Tongue (tissue), 2 donors: ENCODE results near the gene GTF2IRD1. TPM values are rescaled to one million over a fixed set of nuclear protein-coding genes. Genes with fewer than 3 reads are reported as not detected.
"Not testable (repeated sequence)": the region's sequence is repeated elsewhere in the genome, so short reads cannot be mapped to it uniquely, and the experiment has no call there.

ENCODE experiments used
- DNase-seq: peaks from one replicate; pipeline ENCODE4 v3.0.0-alpha.2; 2015
- total RNA-seq: library from RNA; depleted of rRNA; stranded (reverse); fragments of >200 nt; gene quantifications from one replicate; pipeline ENCODE4 v1.2.3, GENCODE V29; 2014

Gene GTF2IRD1
- total RNA-seq, 1 donor from 2014 or later = 32.6 TPM

GRCh38 chr7:74604326-74605020 lies 150.8 kb downstream of the GTF2IRD1 start:
- no peak for DNase-seq

DNA sequence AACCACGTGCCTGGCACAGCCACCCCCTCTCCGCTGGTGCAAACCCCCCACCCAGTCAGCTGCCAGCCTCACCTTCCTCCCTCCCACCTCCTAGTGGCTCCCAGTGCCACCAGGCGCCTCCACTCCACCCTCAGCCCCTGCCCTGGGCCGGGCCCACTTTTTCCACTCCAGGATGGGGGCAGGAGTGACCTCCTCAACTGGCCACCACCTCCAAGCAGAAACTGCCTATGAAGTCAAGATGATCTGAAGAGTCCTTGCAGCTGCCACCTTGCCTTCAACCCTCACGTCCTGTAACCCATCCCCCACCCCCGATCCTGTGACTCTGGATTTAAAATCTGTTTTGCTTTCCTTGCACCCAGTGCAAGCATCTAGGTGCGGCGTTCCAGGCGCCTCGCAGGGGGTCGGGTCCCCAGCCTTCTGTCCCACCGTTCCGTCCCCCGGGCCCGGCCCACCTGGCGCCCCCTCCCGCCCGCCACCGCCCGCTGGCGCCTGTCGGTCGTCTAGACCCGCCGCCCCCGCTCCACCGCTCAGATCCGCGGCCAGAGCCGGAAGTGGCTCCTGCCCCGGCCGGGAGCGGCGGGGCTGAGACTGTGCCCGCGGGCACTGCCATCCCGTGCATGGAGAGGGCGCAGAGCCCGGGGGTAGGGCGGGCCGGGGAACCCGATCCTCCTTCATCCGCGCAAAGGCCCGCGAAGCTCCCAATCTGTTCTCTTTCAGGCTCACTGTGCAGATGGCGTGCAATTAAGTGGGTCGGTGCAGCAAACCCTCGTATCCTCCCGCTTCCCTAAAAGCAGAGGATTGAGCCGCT lies 152.6 kb downstream of the GTF2IRD1 start:
- peak; percentile 58 for DNase-seq

- DNase-seq = no peak
Observed at GRCh38 chr7:74606909-74607510, 153.3 kb downstream of the GTF2IRD1 start.

DNA sequence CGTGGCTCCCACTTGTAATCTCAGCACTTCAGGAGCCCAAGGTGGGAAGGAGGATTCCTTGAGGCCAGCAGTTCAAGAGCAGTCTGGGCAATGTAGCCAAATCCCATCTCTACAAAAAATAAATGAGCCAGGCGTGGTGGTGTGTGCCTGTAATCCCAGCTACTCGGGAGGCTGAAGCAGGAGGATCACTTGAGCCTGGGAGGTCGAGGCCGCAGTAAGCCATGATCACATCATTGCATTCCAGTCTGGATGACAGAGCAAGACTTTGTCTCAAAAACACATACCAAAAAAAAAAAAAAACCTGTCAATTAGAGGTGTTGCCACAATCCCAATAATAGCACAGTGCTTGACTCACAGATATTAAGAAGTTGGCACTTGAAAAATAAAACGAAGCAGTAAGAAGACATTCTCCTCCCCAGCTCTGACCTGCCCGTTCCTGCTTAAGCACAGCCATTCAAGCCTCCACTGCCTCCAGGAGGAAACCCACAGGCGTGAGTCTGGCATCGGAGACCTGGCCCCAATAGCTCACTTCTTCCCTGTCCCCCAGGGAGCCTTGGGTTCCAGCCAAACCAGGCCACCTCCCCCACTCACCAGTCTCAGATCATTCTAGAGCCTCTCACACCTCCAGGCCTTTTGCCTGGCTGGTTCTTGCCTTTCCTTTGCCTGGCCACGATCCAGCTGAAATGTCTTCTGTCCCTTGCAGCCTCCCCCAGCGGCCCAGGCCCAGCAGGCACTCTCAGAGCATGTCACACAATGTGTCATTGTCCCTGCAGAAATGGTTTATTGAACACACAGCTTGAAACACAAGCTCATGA lies 158.5 kb downstream of the GTF2IRD1 start:
- peak; percentile 58 for DNase-seq

DNA sequence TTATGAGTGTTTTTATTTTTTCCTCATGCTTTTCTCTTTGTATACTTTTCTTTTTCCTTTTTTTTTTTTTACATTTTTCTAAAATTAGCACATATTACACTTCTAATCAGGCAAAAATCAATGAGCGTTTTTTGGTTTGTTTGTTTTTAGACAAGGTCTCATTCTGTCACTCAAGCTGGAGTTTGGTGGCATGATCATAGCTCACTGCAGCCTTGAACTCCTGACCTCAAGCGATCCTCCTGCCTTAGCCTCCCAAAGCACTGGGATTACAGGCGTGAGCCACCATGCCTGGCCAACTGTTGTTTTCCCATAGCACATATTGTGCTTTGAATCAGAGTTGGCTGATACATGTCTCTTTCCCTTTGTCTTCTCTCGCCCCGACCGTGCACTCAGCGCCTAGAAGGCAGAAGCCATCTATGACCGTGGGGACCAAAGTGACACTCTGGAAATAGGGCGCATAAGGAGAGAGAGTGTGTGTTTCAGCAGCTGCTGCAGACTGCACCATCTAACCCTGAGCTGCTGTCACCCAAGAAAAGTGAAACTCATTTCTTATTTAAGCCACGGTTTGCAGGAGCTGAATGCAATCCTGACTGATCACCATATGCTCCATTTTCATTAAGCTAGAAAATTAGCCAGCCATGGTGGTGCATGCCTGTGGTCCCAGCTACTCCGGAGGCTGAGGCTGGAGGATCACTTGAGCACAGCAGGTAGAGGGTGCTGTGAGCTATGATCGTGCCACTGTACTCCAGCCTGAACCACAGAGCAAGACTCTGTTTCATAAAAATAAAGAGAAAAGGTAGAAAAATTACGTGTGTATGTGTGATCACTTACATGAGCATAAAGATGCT lies 162.5 kb downstream of the GTF2IRD1 start:
- DNase-seq = no peak

DNA sequence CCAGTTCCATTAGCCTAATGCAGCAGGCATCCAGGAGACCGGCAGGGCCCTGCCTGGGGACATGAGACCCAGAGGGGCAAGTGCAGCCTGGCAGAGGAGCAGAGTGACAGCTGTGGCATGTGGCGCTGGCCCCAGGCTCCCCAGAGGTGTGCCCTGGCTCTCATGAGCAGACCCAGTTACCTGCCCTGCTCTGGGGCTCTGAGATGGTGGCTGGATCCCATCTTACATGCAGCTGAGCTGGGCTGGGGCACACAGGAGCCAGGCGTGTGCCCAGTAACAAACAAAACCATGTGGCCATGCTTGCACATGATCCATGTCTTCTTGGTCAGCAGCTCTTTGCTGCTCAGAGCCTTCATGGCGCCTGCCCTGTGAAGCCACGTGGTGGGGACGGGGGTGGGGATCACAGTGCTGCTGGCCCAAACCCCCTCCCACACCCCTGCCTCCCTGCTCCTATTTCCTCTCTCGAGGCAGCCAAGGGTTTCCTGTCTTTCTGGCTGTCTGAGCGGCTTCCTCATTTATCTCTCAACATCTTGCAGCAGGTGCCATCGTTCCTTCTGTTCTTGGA lies 163.6 kb downstream of the GTF2IRD1 start:
- peak; percentile 77 for DNase-seq

- peak; percentile 35 for DNase-seq
Observed at GRCh38 chr7:74619235-74619860, 165.6 kb downstream of the GTF2IRD1 start.

DNA sequence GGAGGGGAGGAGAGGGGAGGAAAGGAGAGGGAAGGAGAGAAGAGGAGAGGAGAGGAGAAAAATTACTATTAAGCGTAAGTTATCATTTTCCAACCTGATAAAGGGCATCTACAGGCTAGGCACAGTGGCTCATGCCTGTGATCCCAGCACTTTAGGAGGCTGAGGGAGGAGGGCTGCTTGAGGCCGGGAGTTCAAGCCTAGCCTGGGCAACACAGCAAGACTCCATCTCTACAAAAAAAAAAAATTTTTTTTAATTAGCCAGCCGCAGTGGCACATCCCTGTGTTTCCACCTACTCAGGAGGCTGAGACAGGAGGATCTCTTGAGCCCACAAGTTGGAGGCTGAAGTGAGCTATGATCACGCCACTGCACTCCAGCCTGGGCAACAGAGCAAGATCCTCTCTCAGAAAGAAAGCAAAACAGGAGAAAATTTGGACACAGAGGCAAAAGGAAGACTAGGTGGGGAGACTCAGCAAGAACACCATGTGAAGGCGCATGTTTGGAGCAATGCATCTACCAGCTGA lies 168.6 kb downstream of the GTF2IRD1 start:
- DNase-seq = no peak

DNA sequence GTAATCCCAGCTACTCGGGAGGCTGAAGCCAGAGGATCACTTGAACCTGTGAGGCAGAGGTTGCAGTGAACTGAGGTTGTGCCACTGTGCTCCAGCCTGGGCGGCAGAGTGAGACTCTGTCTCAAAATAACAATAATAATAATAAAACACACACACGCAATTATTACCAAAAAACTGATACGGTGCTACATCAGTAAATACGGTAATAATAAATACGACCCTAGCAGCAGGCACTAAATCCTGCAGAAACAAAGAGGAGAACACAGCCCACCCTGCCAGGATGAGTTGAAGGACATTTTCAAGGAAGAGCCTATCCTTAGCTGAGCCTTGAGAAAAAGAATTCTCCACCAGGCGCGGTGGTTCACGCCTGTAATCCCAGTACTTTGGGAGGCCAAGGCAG lies 169.4 kb downstream of the GTF2IRD1 start:
- no peak for DNase-seq

GRCh38 chr7:74625446-74625845 lies 171.7 kb downstream of the GTF2IRD1 start:
- DNase-seq = peak; percentile 78

DNA sequence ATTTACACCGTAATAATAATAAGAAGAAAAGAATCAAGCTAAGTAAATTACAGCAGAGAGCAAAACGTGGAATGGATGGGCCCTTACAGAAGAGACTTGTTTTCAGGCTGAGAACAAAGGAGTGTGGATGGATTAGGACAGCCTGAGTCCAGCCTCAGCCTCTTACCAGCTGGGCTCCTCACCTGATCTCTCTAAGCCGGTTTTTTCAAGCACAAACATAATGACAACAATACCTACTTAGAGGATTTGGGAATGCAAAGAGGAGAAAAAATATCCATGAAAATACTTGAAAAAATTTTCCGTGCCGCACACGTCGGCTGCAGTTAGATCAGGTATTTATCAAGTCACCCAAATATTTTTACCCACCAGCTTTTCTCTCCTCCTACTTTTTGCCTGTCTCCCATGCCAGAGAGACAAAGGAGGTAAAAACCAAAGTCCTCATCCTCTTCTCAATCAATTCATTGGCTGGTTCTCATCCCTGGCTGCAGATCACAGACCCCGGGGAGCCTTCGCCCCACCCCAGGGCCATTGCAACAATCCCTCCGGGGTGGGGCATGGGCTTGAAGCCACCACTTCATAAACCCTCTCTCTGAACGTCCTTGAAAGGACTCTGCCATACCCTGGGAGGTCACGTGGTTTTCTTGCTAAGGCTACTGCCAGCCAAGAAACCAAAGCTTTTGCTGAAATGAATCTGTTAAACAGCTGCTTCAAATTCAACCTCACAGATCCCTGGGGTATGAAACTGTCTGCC lies 174.1 kb downstream of the GTF2IRD1 start:
- peak; percentile 91 for DNase-seq

GRCh38 chr7:74632505-74632904 lies 178.8 kb downstream of the GTF2IRD1 start:
- no peak for DNase-seq

GRCh38 chr7:74633451-74633921 lies 179.8 kb downstream of the GTF2IRD1 start:
- DNase-seq = no peak

GRCh38 chr7:74637745-74638144 lies 184.0 kb downstream of the GTF2IRD1 start:
- no peak for DNase-seq

DNA sequence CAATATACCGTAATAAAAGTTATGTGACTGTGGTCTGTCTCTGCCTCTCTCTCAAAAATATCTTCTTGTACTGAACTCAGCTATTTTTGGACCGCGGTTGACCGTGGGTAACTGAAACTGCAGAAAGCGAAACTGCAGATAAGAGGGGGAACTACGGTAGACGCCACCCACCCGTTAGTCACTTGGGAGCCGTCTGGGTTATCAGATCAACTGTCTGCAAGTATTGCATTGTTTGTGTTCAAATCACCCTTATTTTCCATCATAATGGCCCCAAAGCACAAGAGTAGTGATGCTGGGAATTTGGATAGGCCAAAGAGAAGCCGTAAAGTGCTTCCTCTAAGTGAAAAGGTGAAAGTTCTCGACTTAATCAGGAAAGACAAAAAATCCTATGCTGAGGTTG lies 196.3 kb downstream of the GTF2IRD1 start:
- not testable (repeated sequence) for DNase-seq

DNA sequence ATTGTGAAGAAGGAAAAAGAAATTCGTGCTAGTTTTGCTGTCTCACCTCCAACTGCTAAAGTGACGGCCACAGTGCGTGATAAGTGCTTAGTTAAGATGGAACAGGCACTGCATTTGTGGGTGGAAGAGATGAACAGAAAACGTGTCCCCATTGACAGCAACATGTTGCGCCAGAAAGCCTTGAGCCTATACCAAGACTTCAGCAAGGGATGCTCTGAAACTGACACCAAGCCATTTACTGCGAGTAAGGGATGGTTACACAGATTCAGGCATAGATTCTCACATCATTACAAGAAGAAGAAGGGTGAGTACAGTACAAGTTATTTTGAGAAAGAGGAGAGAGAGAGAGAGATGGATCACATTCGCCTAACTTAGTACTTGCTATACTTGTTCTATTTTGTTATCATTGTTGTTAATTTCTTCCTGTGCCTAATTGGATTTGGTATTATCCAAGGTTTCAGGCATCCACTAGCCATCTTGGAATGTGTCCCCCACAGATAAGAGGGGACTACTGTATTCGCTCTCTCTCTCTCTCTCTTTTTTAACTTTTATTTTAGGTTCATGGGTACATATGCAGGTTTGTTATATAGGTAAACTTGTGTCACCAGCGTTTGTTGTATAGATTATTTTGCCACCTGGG lies 196.9 kb downstream of the GTF2IRD1 start:
- DNase-seq = not testable (repeated sequence)

GRCh38 chr7:74651133-74651504 lies 197.4 kb downstream of the GTF2IRD1 start:
- DNase-seq = not testable (repeated sequence)
